ENCODE data around the gene GPR87.

The GPR87 gene

DNA sequence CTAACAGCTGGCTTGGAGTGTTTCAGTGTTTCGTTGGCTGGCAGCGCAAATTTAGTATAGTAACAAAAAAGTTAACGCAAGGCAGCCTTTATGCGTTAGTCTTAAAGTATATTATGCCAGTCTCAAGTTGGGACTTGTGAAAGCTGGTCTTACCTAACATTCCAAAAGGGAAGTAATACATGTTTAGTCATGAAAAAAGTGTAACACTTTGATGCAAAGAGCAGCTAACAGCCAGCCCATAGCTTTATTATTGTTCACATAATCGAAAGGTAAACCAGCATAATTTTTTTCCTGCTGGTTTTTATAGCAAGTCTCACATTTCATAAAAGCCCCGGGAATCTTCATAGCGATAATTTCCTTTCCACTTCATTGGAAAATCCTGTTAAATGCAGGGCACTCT is 2.4 kb upstream of the GPR87 start (continued):
- TF ChIP-seq, protein P1, sequence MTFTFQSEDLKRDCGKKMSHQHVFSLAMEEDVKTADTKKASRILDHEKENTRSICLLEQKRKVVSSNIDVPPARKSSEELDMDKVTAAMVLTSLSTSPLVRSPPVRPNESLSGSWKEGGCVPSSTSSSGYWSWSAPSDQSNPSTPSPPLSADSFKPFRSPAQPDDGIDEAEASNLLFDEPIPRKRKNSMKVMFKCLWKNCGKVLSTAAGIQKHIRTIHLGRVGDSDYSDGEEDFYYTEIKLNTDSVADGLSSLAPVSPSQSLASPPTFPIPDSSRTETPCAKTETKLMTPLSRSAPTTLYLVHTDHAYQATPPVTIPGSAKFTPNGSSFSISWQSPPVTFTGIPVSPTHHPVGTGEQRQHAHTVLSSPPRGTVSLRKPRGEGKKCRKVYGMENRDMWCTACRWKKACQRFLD (tag by site-specific recombination; IDR thresholded peaks at IDR 0.05): no peak
- TF ChIP-seq ZNF571 (tag by site-specific recombination; IDR thresholded peaks at IDR 0.05): no peak

DNA sequence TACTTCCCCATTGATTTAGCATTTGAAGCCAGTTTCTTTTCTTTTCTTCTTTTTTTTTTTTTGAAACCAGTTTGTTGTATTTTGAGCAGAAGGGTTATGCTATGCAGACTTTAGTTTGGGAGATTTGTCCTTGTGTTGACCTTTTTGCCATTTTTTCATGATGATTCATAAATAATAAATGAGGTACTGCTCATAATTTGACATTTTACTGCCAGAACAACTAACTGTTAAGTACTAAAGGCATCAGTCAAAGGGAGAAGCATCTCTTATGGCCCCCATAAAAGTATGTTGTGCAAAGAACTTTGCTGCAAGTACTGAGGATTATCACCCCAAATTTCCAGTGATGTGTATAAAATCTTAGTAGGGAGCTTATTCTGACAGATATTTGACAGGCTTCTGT is 1.7 kb upstream of the GPR87 start:
- POLR2A ChIA-PET: no interaction called here
- no peaks in the 10 kb centered on the region for H3K4me1 ChIP-seq (ENCODE audit: control insufficient read depth, insufficient read depth, low read length)

DNA sequence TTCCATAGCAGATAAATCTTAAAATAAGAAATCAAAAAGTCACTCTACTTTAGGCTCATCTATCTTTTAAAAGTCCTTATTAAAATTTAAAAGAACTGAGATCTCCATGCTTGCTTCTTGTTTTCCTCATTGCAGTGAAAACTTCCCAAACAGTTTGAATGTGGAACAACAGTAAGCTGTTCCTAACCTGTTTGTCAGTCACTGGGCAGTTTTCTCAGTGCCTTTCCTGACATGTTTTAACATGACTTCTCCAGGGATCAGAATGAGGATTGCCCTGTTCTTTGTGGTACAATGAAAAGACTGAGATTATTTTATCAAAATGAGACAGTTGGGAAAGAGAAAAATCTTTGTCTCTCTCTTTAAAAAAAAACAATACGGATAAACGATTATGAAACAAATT is 774 bp downstream of the GPR87 start:
- POLR2A ChIA-PET: no interaction called here

More for the DNA sequence above, 1.7 kb upstream of the GPR87 start:
- CTCF ChIA-PET: no interaction called here
- Histone ChIP-seq H3K9me3 (ENCODE audit: control insufficient read depth, insufficient read depth, low read depth, low read length) (no peaks in the 10 kb centered on the region), H3K36me3 (ENCODE audit: control insufficient read depth in 2 of 2, insufficient read depth in 1 of 2, low read length in 2 of 2) (no peaks in the 10 kb centered on the region), H3K4me3 (ENCODE audit: low read depth, low read length) (no peak overlapping the region), H3K27ac (ENCODE audit: extremely low read depth, low read depth, low read length) (no peak overlapping the region)
- TF ChIP-seq ZBTB48 (tag by site-specific recombination; IDR thresholded peaks at IDR 0.05) (no peak), ZNF664 (tag by site-specific recombination; IDR thresholded peaks at IDR 0.05) (no peak), ZNF292 (tag by site-specific recombination; IDR thresholded peaks at IDR 0.05; ENCODE audit: borderline replicate concordance, low read depth) (no peak)

DNA sequence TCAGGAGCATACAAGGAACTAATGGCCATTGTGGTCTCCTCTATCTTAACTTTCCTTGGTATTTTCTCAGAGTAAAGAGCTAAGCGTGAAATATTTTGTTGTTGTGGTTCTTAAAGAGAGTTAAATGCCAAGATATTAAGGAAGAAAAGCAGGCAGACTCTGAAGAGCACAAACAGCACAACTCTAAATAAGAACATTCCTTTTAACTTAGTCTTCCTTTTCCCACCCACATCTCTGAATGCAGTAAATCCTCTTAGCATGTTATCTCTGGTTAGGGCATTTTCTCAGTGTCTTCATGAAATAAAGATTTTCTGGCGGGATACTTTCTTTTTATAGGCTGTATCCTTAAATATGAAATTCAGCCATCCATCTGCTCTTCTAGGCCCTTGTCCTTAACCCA is 1.5 kb downstream of the GPR87 start:
- no peak overlapping the region for H3K27ac ChIP-seq (ENCODE audit: extremely low read depth, low read depth, low read length)
- no peaks in the 10 kb centered on the region for H3K4me1 ChIP-seq (ENCODE audit: control insufficient read depth, insufficient read depth, low read length)
- POLR2A ChIA-PET: no interaction called here
- CTCF ChIA-PET: no interaction called here
- no peaks in the 10 kb centered on the region for H3K36me3 ChIP-seq (ENCODE audit: control insufficient read depth in 2 of 2, insufficient read depth in 1 of 2, low read length in 2 of 2)
- TF ChIP-seq ZNF16 (tag by site-specific recombination; IDR thresholded peaks at IDR 0.05; ENCODE audit: low read depth): no peak
- TF ChIP-seq ZNF23 (tag by site-specific recombination; IDR thresholded peaks at IDR 0.05; ENCODE audit: borderline replicate concordance): no peak
- TF ChIP-seq RBAK (tag by site-specific recombination; IDR thresholded peaks at IDR 0.05): no peak
- no peak for TF ChIP-seq ZNF530 (tag by site-specific recombination; IDR thresholded peaks at IDR 0.05; ENCODE audit: low read depth)
- no peak for TF ChIP-seq ZBTB1 (tag by site-specific recombination; IDR thresholded peaks at IDR 0.05)
- TF ChIP-seq, protein P2, sequence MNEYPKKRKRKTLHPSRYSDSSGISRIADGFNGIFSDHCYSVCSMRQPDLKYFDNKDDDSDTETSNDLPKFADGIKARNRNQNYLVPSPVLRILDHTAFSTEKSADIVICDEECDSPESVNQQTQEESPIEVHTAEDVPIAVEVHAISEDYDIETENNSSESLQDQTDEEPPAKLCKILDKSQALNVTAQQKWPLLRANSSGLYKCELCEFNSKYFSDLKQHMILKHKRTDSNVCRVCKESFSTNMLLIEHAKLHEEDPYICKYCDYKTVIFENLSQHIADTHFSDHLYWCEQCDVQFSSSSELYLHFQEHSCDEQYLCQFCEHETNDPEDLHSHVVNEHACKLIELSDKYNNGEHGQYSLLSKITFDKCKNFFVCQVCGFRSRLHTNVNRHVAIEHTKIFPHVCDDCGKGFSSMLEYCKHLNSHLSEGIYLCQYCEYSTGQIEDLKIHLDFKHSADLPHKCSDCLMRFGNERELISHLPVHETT (tag by site-specific recombination; IDR thresholded peaks at IDR 0.05): no peak
- no peak for TF ChIP-seq ZNF133 (tag by site-specific recombination; IDR thresholded peaks at IDR 0.05)
- TF ChIP-seq, protein P3, sequence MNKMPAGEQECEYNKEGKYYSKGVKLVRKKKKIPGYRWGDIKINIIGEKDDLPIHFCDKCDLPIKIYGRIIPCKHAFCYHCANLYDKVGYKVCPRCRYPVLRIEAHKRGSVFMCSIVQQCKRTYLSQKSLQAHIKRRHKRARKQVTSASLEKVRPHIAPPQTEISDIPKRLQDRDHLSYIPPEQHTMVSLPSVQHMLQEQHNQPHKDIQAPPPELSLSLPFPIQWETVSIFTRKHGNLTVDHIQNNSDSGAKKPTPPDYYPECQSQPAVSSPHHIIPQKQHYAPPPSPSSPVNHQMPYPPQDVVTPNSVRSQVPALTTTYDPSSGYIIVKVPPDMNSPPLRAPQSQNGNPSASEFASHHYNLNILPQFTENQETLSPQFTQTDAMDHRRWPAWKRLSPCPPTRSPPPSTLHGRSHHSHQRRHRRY (tag by site-specific recombination; IDR thresholded peaks at IDR 0.05): no peak
- no peak overlapping the region; the same call in 1 of the 2 replicates for H3K4me3 ChIP-seq (ENCODE audit: low read depth, low read length)
- H3K9me3 ChIP-seq (ENCODE audit: control insufficient read depth, insufficient read depth, low read depth, low read length): no peaks in the 10 kb centered on the region

More for the DNA sequence above, 774 bp downstream of the GPR87 start:
- no peaks in the 10 kb centered on the region for H3K9me3 ChIP-seq (ENCODE audit: control insufficient read depth, insufficient read depth, low read depth, low read length)
- CTCF ChIA-PET: no interaction called here
- no peaks in the 10 kb centered on the region for H3K36me3 ChIP-seq (ENCODE audit: control insufficient read depth in 2 of 2, insufficient read depth in 1 of 2, low read length in 2 of 2)
- no peak overlapping the region; the same call in 1 of the 2 replicates for H3K4me3 ChIP-seq (ENCODE audit: low read depth, low read length)
- H3K4me1 ChIP-seq (ENCODE audit: control insufficient read depth, insufficient read depth, low read length): no peaks in the 10 kb centered on the region
- TF ChIP-seq GLI2 (tag by site-specific recombination; IDR thresholded peaks at IDR 0.05; ENCODE audit: borderline replicate concordance, low read depth): no peak
- peak; percentile 79; the same call in 1 of the 2 replicates for TF ChIP-seq ZNF677 (tag by site-specific recombination; IDR thresholded peaks at IDR 0.05)
- no peak overlapping the region for H3K27ac ChIP-seq (ENCODE audit: extremely low read depth, low read depth, low read length)
